ENCODE data around the gene HLA-A. TPM values are rescaled to one million over a fixed set of nuclear protein-coding genes. Genes with fewer than 3 reads are reported as not detected.

Gene HLA-A
- polyA plus RNA-seq (2013, experiment 1 of 2): 258 TPM
- polyA plus RNA-seq (2013, experiment 2 of 2): 262 TPM

DNA sequence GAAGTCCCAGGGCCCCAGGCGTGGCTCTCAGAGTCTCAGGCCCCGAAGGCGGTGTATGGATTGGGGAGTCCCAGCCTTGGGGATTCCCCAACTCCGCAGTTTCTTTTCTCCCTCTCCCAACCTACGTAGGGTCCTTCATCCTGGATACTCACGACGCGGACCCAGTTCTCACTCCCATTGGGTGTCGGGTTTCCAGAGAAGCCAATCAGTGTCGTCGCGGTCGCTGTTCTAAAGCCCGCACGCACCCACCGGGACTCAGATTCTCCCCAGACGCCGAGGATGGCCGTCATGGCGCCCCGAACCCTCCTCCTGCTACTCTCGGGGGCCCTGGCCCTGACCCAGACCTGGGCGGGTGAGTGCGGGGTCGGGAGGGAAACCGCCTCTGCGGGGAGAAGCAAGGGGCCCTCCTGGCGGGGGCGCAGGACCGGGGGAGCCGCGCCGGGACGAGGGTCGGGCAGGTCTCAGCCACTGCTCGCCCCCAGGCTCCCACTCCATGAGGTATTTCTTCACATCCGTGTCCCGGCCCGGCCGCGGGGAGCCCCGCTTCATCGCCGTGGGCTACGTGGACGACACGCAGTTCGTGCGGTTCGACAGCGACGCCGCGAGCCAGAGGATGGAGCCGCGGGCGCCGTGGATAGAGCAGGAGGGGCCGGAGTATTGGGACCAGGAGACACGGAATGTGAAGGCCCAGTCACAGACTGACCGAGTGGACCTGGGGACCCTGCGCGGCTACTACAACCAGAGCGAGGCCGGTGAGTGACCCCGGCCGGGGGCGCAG, at the start of gene HLA-A:
TSS of gene HLA-A (plus strand) at position 258 of the 778 bp plus-strand sequence. CDS start at position 280, 22 bp downstream.
- H4K8ac ChIP-seq (ENCODE audit: low read depth, low read length): no peak within 1 kb of the TSS
- no peak within 1 kb of the TSS for H3K27ac ChIP-seq (ENCODE audit: low read depth, low read length)
- no peaks in the 10 kb centered on the region for H3K4me1 ChIP-seq (ENCODE audit: control insufficient read depth, low read depth, low read length)
- peak within 1 kb of the TSS; percentile 75 for H3K9ac ChIP-seq (ENCODE audit: low read length)
- no CpG with 5 or more reads among the region's 68 CpGs for WGBS (ENCODE audit: extremely low coverage, insufficient coverage, low lambda C conversion rate)
- H3K4me2 ChIP-seq (ENCODE audit: low read length): peak within 1 kb of the TSS; percentile 52
- peaks cover 1% of the 10 kb centered on the region for H3K79me1 ChIP-seq (ENCODE audit: low read length)
- peaks cover 5% of the 10 kb centered on the region for H3K36me3 ChIP-seq (ENCODE audit: control insufficient read depth, insufficient read depth, low read length)
- H2BK15ac ChIP-seq (replicated peaks; ENCODE audit: low read depth): no peak within 1 kb of the TSS
- H4K5ac ChIP-seq (ENCODE audit: low read length): no peak within 1 kb of the TSS
- H3K79me2 ChIP-seq (ENCODE audit: control insufficient read depth, insufficient read depth, low read length): peaks cover 3% of the 10 kb centered on the region
- H3K56ac ChIP-seq (ENCODE audit: low read length): peak within 1 kb of the TSS; percentile 75
- no peak within 1 kb of the TSS for H2BK120ac ChIP-seq (ENCODE audit: low read depth, low read length)
- H3K18ac ChIP-seq (ENCODE audit: low read length): no peak within 1 kb of the TSS
- H3K4ac ChIP-seq (ENCODE audit: low read depth, low read length): peak within 1 kb of the TSS; percentile 17
- no peak within 1 kb of the TSS for H3K23ac ChIP-seq (ENCODE audit: low read length)
- H2AK5ac ChIP-seq (ENCODE audit: low read length): no peak within 1 kb of the TSS
- DNase-seq: peak; percentile 94
- no peak within 1 kb of the TSS for H2BK5ac ChIP-seq (ENCODE audit: low read length)
- no peaks in the 10 kb centered on the region for H3K27me3 ChIP-seq (ENCODE audit: insufficient read depth, low read length, poor library complexity)
- H3K4me3 ChIP-seq (ENCODE audit: low read length): peak within 1 kb of the TSS; percentile 36

DNA sequence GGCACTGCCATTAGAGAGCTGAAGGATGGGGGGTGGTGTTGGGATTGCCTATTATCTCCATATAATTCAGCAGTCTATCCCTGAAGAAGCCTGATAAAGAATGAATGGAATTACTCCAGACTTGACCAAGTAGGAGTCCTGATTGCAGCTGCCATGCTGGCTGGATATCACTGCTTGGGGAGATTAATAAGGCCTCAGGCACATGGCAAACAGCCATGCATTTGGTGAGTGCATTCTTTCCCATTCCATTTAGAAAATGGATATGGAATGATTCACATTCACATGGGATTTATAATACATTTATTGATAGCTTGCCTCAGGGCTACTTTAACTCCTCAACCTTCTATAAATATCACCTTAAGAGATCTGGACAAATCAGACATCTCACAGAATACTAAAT, 49.6 kb upstream of the HLA-A start:
- Histone ChIP-seq H2AK5ac (ENCODE audit: low read length) (no peak overlapping the region), H3K18ac (ENCODE audit: low read length) (no peak overlapping the region), H3K4ac (ENCODE audit: low read depth, low read length) (no peak overlapping the region)

DNA sequence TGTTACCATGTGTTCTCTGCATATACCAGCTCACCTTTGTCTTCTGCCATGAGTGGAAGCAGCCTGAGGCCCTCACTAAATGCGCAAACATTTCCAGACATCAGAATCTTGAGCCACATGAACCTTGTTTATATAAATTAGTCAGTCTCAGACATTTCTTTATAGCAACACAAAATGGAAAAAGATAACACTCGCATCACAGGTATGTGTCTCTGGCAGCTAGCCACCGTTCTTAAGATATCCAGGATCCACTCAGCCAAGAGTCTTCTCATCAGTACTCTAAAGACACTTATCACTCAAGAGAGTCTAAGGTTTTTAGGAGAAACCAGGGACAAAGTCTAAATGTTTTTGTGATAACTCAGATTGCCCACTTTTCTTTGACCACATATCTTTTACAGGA, 43.1 kb upstream of the HLA-A start:
- no peak overlapping the region for H2BK120ac ChIP-seq (ENCODE audit: low read depth, low read length)
- no peak overlapping the region for H3K23ac ChIP-seq (ENCODE audit: low read length)
- no peak overlapping the region for H2AK5ac ChIP-seq (ENCODE audit: low read length)
- H3K18ac ChIP-seq (ENCODE audit: low read length): no peak overlapping the region
- H3K36me3 ChIP-seq (ENCODE audit: control insufficient read depth, insufficient read depth, low read length): no peaks in the 10 kb centered on the region
- H2BK15ac ChIP-seq (replicated peaks; ENCODE audit: low read depth): no peak overlapping the region
- H3K79me1 ChIP-seq (ENCODE audit: low read length): no peaks in the 10 kb centered on the region
- H3K4me3 ChIP-seq (ENCODE audit: low read length): no peak overlapping the region
- H3K27me3 ChIP-seq (ENCODE audit: insufficient read depth, low read length, poor library complexity): no peaks in the 10 kb centered on the region
- no peak overlapping the region for H3K4ac ChIP-seq (ENCODE audit: low read depth, low read length)
- H3K79me2 ChIP-seq (ENCODE audit: control insufficient read depth, insufficient read depth, low read length): no peaks in the 10 kb centered on the region
- H4K8ac ChIP-seq (ENCODE audit: low read depth, low read length): no peak overlapping the region
- H2BK5ac ChIP-seq (ENCODE audit: low read length): no peak overlapping the region
- H3K56ac ChIP-seq (ENCODE audit: low read length): no peak overlapping the region
- no peak for DNase-seq
- H3K27ac ChIP-seq (ENCODE audit: low read depth, low read length): no peak overlapping the region
- H3K4me2 ChIP-seq (ENCODE audit: low read length): no peak overlapping the region
- no peak overlapping the region for H3K9ac ChIP-seq (ENCODE audit: low read length)
- H4K5ac ChIP-seq (ENCODE audit: low read length): no peak overlapping the region
- no CpG with 5 or more reads among the region's 3 CpGs for WGBS (ENCODE audit: extremely low coverage, insufficient coverage, low lambda C conversion rate)
- no peaks in the 10 kb centered on the region for H3K4me1 ChIP-seq (ENCODE audit: control insufficient read depth, low read depth, low read length)

More for the DNA sequence above, 49.6 kb upstream of the HLA-A start:
- Histone ChIP-seq H2BK5ac (ENCODE audit: low read length) (no peak overlapping the region), H3K4me2 (ENCODE audit: low read length) (no peak overlapping the region), H3K56ac (ENCODE audit: low read length) (no peak overlapping the region), H4K5ac (ENCODE audit: low read length) (no peak overlapping the region), H3K79me1 (ENCODE audit: low read length) (no peaks in the 10 kb centered on the region), H4K8ac (ENCODE audit: low read depth, low read length) (no peak overlapping the region), H3K4me1 (ENCODE audit: control insufficient read depth, low read depth, low read length) (no peaks in the 10 kb centered on the region), H3K36me3 (ENCODE audit: control insufficient read depth, insufficient read depth, low read length) (no peaks in the 10 kb centered on the region), H2BK120ac (ENCODE audit: low read depth, low read length) (no peak overlapping the region), H3K27ac (ENCODE audit: low read depth, low read length) (no peak overlapping the region), H3K9ac (ENCODE audit: low read length) (no peak overlapping the region), H3K79me2 (ENCODE audit: control insufficient read depth, insufficient read depth, low read length) (no peaks in the 10 kb centered on the region), H3K23ac (ENCODE audit: low read length) (no peak overlapping the region), H3K27me3 (ENCODE audit: insufficient read depth, low read length, poor library complexity) (peaks cover 2% of the 10 kb centered on the region), H3K4me3 (ENCODE audit: low read length) (no peak overlapping the region), H2BK15ac (replicated peaks; ENCODE audit: low read depth) (no peak overlapping the region)
- DNase-seq: no peak

DNA sequence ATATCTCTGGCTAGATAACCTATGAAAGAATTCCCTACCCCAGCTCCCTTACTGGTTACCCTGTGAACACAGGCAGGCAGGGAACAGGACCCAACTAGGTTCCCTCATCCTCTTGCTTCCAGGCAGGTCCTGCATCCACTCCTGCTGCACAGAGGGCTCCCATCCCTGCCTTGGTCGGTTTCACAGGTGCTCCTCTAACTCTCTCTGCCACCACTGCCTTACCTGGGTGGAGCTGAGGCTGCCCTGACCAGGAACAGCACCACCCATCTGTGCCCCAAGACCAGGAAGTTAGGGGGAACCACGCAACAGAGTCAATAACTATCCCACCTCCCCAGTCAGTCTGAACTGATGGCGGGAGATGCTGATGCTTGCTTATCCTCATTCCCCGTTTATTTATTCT, 37.0 kb upstream of the HLA-A start:
- no peak for DNase-seq
- Histone ChIP-seq H3K27me3 (ENCODE audit: insufficient read depth, low read length, poor library complexity) (no peaks in the 10 kb centered on the region), H2BK15ac (replicated peaks; ENCODE audit: low read depth) (no peak overlapping the region), H3K4me3 (ENCODE audit: low read length) (no peak overlapping the region), H4K8ac (ENCODE audit: low read depth, low read length) (no peak overlapping the region), H3K4ac (ENCODE audit: low read depth, low read length) (no peak overlapping the region), H3K79me1 (ENCODE audit: low read length) (no peaks in the 10 kb centered on the region), H3K36me3 (ENCODE audit: control insufficient read depth, insufficient read depth, low read length) (no peaks in the 10 kb centered on the region), H4K5ac (ENCODE audit: low read length) (no peak overlapping the region), H2AK5ac (ENCODE audit: low read length) (no peak overlapping the region), H3K27ac (ENCODE audit: low read depth, low read length) (no peak overlapping the region), H3K79me2 (ENCODE audit: control insufficient read depth, insufficient read depth, low read length) (no peaks in the 10 kb centered on the region), H3K23ac (ENCODE audit: low read length) (no peak overlapping the region), H2BK120ac (ENCODE audit: low read depth, low read length) (no peak overlapping the region), H3K18ac (ENCODE audit: low read length) (no peak overlapping the region), H3K56ac (ENCODE audit: low read length) (no peak overlapping the region), H3K4me2 (ENCODE audit: low read length) (no peak overlapping the region), H2BK5ac (ENCODE audit: low read length) (no peak overlapping the region), H3K9ac (ENCODE audit: low read length) (no peak overlapping the region), H3K4me1 (ENCODE audit: control insufficient read depth, low read depth, low read length) (no peaks in the 10 kb centered on the region)
- WGBS (ENCODE audit: extremely low coverage, insufficient coverage, low lambda C conversion rate): no CpG with 5 or more reads among the region's 4 CpGs

DNA sequence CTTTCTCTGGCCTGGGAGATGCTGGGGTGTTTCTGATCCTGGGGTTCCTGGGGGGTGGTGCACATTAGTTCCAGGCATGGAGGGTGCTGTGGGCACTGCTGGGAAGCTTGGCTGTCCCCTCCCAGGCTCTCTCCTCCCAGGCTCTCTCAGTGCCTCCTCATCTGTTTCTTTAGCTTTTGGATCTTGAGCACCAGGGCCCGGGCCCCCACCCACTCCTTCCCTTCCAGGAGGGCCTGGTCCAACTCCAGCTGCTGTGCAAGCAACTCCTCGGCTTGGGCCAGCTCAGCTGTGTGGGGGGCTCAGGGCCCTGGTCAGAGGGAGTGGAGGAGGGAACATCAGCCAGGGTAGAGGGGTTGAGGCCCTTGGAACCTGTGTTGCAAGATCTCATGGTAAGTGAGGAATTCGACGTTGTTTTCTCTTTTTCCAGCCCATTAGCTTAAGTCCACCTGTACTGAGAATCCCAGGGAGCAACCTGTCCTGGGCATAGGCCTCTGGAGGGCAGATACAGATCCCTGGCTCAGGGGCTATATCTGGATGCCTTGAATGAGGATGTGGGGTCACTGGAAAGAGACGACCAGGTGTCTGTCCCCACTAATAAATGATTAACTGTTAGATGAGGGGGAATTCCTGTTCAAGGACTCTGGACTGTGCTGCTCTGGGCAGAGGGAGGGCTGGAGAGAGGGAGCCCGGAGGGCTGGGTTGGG, 34.5 kb upstream of the HLA-A start:
- no peaks in the 10 kb centered on the region for H3K4me1 ChIP-seq (ENCODE audit: control insufficient read depth, low read depth, low read length)
- no peak for DNase-seq
- no peak overlapping the region for H2BK5ac ChIP-seq (ENCODE audit: low read length)
- H4K5ac ChIP-seq (ENCODE audit: low read length): no peak overlapping the region
- no peak overlapping the region for H3K27ac ChIP-seq (ENCODE audit: low read depth, low read length)
- H3K36me3 ChIP-seq (ENCODE audit: control insufficient read depth, insufficient read depth, low read length): no peaks in the 10 kb centered on the region
- no peak overlapping the region for H3K23ac ChIP-seq (ENCODE audit: low read length)
- no peak overlapping the region for H2AK5ac ChIP-seq (ENCODE audit: low read length)
- no peak overlapping the region for H3K4me3 ChIP-seq (ENCODE audit: low read length)
- H3K4me2 ChIP-seq (ENCODE audit: low read length): no peak overlapping the region
- no peak overlapping the region for H3K56ac ChIP-seq (ENCODE audit: low read length)
- no peaks in the 10 kb centered on the region for H3K79me2 ChIP-seq (ENCODE audit: control insufficient read depth, insufficient read depth, low read length)
- no peak overlapping the region for H2BK15ac ChIP-seq (replicated peaks; ENCODE audit: low read depth)
- no peak overlapping the region for H3K4ac ChIP-seq (ENCODE audit: low read depth, low read length)
- no peak overlapping the region for H2BK120ac ChIP-seq (ENCODE audit: low read depth, low read length)
- WGBS (ENCODE audit: extremely low coverage, insufficient coverage, low lambda C conversion rate): no CpG with 5 or more reads among the region's 6 CpGs
- no peaks in the 10 kb centered on the region for H3K79me1 ChIP-seq (ENCODE audit: low read length)
- H3K9ac ChIP-seq (ENCODE audit: low read length): no peak overlapping the region
- no peaks in the 10 kb centered on the region for H3K27me3 ChIP-seq (ENCODE audit: insufficient read depth, low read length, poor library complexity)
- H4K8ac ChIP-seq (ENCODE audit: low read depth, low read length): no peak overlapping the region
- H3K18ac ChIP-seq (ENCODE audit: low read length): no peak overlapping the region
